ENCODE data around the gene TMEM203. TPM values are rescaled to one million over a fixed set of nuclear protein-coding genes. Genes with fewer than 3 reads are reported as not detected.

TMEM203 gene
- total and polyA plus RNA-seq, 2 experiments from 2014 or later: 32.7 to 53.4 TPM

GRCh38 chr9:137164370-137165249 lies 40.8 kb downstream of the TMEM203 start:
- peaks cover 86% of the 10 kb centered on the region for H3K27me3 ChIP-seq (ENCODE audit: insufficient read depth)
- no peak overlapping the region for H3K4me2 ChIP-seq
- ATAC-seq (no peak), DNase-seq (ENCODE audit: low spot score) (no peak)
- no peak overlapping the region for H3K27ac ChIP-seq (ENCODE audit: low read depth)
- Mint-ChIP-seq H3K27me3 (ENCODE audit: insufficient read depth, low read depth, poor library complexity) (peaks cover 82% of the 10 kb centered on the region), H3K4me3 (peak overlapping the region; percentile 10; the same call in 1 of the 3 replicates), H3K4me1 (no peaks in the 10 kb centered on the region; the same call in 2 of the 3 replicates), H3K9me3 (no peaks in the 10 kb centered on the region), H3K36me3 (ENCODE audit: low read depth) (no peaks in the 10 kb centered on the region), H3K27ac (no peak overlapping the region)
- H3K9me2 ChIP-seq (ENCODE audit: insufficient read depth): no peaks in the 10 kb centered on the region
- no peaks in the 10 kb centered on the region for H3F3A ChIP-seq (replicated peaks; ENCODE audit: low read depth)
- H3K4me3 ChIP-seq: no peak overlapping the region
- no peaks in the 10 kb centered on the region; the same call in 1 of the 2 replicates for H3K4me1 ChIP-seq (ENCODE audit: insufficient read depth)
- no peaks in the 10 kb centered on the region for H3K36me3 ChIP-seq (ENCODE audit: insufficient read depth)
- H4K20me1 ChIP-seq (replicated peaks; ENCODE audit: insufficient read depth): no peaks in the 10 kb centered on the region
- no peak overlapping the region for H2AFZ ChIP-seq
- TF ChIP-seq STAT1 (IDR thresholded peaks at IDR 0.05; ENCODE audit: unreplicated experiment): no peak
- TF ChIP-seq, protein P1, sequence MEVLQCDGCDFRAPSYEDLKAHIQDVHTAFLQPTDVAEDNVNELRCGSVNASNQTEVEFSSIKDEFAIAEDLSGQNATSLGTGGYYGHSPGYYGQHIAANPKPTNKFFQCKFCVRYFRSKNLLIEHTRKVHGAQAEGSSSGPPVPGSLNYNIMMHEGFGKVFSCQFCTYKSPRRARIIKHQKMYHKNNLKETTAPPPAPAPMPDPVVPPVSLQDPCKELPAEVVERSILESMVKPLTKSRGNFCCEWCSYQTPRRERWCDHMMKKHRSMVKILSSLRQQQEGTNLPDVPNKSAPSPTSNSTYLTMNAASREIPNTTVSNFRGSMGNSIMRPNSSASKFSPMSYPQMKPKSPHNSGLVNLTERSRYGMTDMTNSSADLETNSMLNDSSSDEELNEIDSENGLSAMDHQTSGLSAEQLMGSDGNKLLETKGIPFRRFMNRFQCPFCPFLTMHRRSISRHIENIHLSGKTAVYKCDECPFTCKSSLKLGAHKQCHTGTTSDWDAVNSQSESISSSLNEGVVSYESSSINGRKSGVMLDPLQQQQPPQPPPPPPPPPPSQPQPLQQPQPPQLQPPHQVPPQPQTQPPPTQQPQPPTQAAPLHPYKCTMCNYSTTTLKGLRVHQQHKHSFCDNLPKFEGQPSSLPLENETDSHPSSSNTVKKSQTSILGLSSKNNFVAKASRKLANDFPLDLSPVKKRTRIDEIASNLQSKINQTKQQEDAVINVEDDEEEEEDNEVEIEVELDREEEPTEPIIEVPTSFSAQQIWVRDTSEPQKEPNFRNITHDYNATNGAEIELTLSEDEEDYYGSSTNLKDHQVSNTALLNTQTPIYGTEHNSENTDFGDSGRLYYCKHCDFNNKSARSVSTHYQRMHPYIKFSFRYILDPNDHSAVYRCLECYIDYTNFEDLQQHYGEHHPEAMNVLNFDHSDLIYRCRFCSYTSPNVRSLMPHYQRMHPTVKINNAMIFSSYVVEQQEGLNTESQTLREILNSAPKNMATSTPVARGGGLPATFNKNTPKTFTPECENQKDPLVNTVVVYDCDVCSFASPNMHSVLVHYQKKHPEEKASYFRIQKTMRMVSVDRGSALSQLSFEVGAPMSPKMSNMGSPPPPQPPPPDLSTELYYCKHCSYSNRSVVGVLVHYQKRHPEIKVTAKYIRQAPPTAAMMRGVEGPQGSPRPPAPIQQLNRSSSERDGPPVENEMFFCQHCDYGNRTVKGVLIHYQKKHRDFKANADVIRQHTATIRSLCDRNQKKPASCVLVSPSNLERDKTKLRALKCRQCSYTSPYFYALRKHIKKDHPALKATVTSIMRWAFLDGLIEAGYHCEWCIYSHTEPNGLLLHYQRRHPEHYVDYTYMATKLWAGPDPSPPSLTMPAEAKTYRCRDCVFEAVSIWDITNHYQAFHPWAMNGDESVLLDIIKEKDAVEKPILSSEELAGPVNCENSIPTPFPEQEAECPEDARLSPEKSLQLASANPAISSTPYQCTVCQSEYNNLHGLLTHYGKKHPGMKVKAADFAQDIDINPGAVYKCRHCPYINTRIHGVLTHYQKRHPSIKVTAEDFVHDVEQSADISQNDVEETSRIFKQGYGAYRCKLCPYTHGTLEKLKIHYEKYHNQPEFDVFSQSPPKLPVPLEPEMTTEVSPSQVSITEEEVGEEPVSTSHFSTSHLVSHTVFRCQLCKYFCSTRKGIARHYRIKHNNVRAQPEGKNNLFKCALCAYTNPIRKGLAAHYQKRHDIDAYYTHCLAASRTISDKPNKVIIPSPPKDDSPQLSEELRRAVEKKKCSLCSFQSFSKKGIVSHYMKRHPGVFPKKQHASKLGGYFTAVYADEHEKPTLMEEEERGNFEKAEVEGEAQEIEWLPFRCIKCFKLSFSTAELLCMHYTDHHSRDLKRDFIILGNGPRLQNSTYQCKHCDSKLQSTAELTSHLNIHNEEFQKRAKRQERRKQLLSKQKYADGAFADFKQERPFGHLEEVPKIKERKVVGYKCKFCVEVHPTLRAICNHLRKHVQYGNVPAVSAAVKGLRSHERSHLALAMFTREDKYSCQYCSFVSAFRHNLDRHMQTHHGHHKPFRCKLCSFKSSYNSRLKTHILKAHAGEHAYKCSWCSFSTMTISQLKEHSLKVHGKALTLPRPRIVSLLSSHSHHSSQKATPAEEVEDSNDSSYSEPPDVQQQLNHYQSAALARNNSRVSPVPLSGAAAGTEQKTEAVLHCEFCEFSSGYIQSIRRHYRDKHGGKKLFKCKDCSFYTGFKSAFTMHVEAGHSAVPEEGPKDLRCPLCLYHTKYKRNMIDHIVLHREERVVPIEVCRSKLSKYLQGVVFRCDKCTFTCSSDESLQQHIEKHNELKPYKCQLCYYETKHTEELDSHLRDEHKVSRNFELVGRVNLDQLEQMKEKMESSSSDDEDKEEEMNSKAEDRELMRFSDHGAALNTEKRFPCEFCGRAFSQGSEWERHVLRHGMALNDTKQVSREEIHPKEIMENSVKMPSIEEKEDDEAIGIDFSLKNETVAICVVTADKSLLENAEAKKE (CRISPR knock-in tag; IDR thresholded peaks at IDR 0.05): no peak
- TF ChIP-seq, protein P2, sequence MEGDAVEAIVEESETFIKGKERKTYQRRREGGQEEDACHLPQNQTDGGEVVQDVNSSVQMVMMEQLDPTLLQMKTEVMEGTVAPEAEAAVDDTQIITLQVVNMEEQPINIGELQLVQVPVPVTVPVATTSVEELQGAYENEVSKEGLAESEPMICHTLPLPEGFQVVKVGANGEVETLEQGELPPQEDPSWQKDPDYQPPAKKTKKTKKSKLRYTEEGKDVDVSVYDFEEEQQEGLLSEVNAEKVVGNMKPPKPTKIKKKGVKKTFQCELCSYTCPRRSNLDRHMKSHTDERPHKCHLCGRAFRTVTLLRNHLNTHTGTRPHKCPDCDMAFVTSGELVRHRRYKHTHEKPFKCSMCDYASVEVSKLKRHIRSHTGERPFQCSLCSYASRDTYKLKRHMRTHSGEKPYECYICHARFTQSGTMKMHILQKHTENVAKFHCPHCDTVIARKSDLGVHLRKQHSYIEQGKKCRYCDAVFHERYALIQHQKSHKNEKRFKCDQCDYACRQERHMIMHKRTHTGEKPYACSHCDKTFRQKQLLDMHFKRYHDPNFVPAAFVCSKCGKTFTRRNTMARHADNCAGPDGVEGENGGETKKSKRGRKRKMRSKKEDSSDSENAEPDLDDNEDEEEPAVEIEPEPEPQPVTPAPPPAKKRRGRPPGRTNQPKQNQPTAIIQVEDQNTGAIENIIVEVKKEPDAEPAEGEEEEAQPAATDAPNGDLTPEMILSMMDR (conservative IDR thresholded peaks at IDR 0.05; ENCODE audit: low read depth in 2 of 2): no peak
- TF ChIP-seq ZNF114 (CRISPR knock-in tag; IDR thresholded peaks at IDR 0.05): no peak
- TF ChIP-seq ZNF331 (CRISPR knock-in tag; IDR thresholded peaks at IDR 0.05; ENCODE audit: low read depth): no peak
- TF ChIP-seq ETS1 (IDR thresholded peaks at IDR 0.05): no peak
- no peak for TF ChIP-seq EZH2phosphoT487 (IDR thresholded peaks at IDR 0.05; ENCODE audit: unreplicated experiment)
- TF ChIP-seq POLR2AphosphoS5 (IDR thresholded peaks at IDR 0.05; ENCODE audit: low read depth): no peak
- no peak for TF ChIP-seq CREB1 (CRISPR knock-in tag; IDR thresholded peaks at IDR 0.05; ENCODE audit: low read depth)
- no peak for TF ChIP-seq EZH2 (IDR thresholded peaks at IDR 0.05; ENCODE audit: low read depth, unreplicated experiment)
- TF ChIP-seq REST (IDR thresholded peaks at IDR 0.05; ENCODE audit: unreplicated experiment): no peak
- no peak for TF ChIP-seq NANOG (IDR thresholded peaks at IDR 0.05; ENCODE audit: borderline replicate concordance)
- no peak for TF ChIP-seq JUNB (IDR thresholded peaks at IDR 0.05; ENCODE audit: unreplicated experiment)
- no peaks in the 10 kb centered on the region for H3K79me2 ChIP-seq (replicated peaks; ENCODE audit: insufficient read depth)
